ENCODE measurements around the gene ZNF746.

The ZNF746 gene

DNA sequence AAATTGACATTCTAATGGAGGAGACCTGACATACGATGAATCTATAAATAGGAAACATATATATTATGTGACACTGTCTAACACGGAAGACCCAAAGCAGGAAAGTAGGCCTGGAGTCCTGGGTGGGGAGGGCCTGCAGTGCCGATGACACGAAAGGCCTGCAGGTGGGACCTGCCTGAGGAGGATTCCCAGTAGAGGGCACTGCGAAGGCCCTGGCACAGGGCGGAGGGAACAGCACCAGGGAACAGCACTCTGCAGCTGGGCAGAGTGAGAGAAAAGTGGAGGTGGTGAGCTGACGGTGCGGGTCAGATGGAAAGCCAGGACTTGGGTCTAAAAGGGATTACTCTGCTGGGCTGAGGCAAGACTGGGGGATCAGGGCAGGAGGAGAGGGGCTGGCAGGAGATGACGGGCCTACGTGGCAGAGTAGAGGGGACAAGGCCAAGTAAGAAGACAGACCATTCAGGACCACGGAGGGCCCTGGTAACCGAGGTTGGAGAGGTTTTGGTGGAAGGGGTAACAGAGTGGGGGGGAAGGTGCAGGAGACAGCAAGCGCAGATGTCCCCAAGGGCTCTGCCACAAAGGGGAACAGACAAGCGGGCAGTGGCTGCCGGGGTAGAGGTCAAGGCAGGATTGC lies 8.1 kb downstream of the ZNF746 start:
- DNase-seq = no peak

DNA sequence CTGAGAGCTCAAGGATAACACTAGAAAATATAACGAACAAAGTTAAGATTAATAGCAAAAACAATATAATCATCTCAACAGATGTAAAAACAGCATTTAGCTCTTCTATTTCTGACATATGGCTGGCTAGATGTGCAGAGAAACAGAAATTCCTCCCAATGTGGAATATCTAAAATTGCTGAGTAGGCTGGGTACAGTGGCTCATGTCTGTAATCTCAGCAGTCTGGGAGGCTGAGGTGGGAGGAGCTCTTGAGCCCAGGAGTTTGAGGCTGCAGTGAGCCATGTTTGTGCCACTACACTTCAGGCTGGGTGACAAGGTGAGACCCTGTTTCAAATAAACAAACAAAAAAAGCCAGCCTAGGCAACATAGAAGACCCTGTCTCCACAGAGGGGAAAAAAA lies 18.0 kb downstream of the ZNF746 start:
- DNase-seq = no peak

GRCh38 chr7:149478754-149479153 lies 18.9 kb downstream of the ZNF746 start:
- no peak for DNase-seq

DNA sequence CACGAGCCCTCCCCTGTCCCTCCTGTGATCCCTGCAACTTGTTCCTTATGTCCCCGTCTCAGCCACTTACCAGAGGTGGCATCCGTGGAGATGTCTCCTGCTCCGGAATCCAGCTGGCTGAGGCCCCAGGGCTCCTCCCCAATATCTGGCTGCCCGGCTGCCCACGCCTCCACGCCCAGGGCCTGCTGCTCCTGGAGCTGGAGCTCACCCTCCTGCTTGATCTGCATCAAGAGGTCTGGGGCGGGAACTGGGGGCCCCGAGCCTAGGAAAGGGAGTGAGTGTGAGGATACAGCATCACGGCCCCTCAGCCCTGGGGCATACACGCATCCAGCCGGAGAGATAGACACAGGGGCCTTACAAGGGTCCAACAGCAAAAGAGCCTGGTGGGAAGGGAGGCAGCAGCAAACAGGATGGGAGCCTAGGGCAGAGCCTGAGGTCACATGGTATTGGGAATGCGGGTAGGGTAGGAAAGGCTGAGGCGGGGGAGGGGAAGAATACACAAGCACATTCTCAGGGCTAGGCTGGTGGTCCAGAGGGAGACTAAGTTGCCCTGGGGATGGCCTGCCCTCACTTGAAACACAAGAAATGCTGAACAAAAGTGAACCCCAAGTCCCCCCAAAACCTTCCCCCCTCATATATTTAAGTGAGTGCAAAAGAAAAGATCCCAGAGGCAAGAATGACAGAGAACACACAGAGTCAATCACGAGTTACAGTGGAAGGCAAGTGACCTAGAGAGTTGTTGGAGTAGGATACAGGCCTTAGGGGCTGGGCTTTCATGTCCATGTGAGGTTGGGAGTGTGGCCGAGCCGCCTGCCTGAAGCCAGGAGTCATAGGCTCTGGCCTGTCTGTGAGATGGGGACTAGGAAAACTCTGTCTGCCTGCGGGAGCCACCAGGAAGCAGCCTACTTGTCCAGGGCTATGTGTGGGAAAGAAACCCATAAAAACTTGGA lies 19.8 kb downstream of the ZNF746 start:
- no peak for DNase-seq

DNA sequence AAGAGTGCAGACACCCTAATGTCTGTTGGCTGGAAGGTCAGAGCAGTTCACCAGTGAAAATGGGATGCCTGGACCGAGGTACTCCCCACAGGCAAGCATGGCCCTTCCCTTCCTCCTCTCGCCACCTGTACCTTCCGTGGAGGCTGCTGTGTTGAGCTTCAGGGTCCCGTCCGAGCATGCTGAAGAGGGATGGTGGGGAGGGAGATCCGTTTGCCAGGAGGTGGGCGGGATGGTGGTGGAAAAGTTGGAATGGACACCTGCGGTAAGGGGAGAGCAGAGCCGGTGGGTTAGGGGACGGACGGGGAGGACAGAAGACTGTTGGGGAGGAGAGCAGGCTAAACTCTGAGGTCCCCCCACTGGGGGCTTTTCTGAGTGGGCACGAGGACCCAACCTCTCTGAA lies 20.8 kb downstream of the ZNF746 start:
- no peak for DNase-seq

- no peak for DNase-seq
Measured at GRCh38 chr7:149475121-149476045, 22.2 kb downstream of the ZNF746 start.

- DNase-seq = no peak
Measured at GRCh38 chr7:149474309-149475120, 23.1 kb downstream of the ZNF746 start.

- no peak for DNase-seq
Measured at GRCh38 chr7:149473251-149473650, 24.4 kb downstream of the ZNF746 start.

DNA sequence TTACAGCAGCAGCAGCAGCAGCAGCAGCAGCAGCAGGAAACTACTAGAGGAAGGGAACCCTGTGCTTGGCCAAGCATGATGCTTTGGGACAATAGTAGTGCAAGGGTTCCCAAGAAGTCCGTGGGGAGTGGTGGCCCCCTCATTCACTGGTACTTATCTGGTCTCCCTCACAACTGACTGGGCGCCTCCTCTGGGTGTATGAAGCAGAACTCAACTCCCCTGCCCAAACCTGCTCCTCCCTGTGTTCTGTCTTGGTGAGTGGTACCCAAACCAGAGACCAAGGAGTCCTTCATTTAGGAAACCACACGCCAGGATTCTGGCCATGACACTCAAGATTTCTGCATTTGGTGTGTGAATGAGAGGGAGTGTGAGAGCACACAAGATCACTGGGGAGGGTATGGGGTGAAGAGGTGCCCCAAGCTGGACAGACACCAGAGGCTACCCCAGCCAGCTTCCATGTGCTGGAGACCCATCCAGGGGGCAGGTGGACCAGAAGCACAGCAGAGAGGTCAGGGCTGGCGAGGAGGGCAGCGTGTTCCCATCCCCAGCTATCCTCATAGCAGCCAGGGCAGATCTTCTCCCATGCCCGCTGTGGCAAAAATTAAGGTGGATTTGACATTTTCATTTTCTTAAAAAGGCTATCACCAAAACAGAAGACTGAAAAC lies 26.2 kb downstream of the ZNF746 start:
- no peak for DNase-seq

GRCh38 chr7:149469806-149470205 lies 27.8 kb downstream of the ZNF746 start:
- no peak for DNase-seq

DNA sequence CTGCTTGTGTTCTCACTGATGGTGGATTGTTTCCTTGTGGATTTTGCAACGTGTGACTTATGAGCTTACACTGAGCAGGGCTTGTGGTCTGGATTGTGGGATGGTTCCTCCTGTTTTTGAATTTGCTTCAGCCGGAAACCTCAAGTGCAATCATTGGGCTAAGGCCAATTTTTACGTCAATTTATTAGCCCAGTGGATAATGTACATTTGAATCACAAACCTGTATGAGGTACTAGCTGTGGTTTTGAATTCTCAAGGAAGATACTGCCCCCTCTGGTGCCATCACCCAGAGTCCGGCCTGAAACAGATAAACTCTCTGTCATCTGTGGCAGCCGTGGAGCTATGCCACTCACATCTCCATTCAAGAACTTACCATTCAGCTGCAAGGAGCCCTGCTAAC lies 29.4 kb downstream of the ZNF746 start:
- DNase-seq = no peak

- no peak for DNase-seq
Measured at GRCh38 chr7:149467321-149467859, 30.2 kb downstream of the ZNF746 start.

- no peak for DNase-seq
Measured at GRCh38 chr7:149466364-149466763, 31.2 kb downstream of the ZNF746 start.

DNA sequence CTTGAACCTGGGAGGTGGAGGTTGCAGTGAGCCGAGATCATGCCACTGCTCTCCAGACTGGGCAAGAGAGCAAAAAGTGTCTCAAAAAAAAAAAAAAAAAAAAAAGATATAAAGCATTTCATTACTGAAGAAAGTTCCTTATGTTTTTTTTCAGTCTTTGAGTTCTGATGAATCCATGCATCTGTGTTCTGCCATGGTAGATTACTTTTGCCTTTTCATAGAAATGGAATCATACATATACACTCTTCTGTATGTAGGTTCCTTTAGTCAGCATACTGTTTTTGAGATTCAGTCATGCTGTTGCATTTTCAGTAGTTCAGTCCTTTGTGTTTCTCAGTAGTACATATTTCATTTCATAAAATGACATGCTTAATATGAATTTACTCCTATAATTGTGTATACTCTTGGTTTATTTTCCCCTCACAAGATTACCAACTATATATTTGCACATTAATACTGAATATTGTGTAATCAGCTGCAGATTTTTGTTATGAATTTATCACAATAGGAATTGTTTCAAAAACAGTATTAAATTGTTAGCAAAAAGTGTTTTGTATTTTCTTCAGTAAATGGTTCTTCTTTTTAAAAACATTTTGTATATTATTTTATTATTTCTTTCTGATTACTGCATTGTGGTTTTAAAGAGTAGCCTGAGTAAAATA lies 34.0 kb downstream of the ZNF746 start:
- no peak for DNase-seq

DNA sequence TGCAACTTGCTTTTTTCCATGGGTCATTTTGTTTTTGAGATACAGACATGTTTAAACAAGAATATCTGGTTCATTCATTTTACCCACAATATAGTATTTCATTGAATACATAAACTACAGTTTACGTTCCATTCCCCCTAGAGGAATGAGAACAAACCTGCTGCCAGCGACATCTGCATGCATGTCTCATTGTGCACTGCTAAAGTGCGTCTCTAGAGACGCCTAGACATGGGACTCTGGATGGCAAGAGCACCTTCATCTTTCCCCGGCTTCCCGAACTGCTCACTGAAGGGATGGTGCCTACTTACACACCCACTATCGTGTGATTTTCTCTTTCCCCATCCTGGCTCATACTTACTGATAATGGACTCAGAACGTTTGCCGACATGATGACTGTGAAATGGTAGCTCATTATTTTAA lies 35.5 kb downstream of the ZNF746 start:
- DNase-seq = no peak

DNA sequence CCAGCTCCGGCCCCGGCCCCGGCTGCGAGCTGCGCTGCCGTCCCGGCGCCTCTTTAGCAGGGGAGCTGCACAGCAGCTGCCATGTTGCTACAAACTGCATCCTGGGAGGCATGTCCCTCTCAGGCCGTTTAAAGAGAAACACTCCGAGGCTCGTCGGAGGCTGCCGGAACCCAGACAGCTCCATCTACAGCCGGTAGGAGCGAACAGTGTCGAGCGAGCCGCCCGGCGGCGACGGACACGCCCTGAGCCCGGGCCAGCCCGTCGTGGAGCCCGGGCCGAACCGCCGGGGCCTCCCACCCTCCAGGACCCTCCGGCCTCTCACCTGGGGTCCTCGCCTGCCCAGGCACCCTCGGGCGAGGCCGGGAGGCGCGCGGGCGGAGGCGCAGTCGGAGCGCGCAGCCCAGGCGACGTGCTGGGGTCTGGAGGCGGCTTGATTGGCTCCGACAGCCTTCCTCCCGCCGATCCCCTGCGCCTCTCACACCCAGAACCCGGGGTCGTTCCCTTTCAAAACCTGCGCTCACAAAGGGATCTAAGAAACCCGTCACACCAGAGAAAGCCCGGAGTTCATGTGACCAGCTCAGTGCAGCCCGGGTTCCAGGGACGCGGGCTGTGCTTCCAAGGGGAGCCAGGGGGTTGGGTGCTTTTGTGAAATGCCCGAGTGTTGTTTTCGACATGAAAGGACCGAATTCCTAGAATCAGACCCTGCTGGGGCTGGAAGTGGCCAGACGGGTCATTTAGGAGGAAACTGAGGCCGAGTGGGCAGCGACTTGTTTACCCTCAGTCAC lies 36.9 kb downstream of the ZNF746 start, which contains the start of gene ZNF777:
Gene ZNF777 (minus strand): TSS at position 570 of the 785 bp plus-strand sequence. CDS start 5,040 bp downstream, outside the sequence.
- peak; percentile 13 for DNase-seq

DNA sequence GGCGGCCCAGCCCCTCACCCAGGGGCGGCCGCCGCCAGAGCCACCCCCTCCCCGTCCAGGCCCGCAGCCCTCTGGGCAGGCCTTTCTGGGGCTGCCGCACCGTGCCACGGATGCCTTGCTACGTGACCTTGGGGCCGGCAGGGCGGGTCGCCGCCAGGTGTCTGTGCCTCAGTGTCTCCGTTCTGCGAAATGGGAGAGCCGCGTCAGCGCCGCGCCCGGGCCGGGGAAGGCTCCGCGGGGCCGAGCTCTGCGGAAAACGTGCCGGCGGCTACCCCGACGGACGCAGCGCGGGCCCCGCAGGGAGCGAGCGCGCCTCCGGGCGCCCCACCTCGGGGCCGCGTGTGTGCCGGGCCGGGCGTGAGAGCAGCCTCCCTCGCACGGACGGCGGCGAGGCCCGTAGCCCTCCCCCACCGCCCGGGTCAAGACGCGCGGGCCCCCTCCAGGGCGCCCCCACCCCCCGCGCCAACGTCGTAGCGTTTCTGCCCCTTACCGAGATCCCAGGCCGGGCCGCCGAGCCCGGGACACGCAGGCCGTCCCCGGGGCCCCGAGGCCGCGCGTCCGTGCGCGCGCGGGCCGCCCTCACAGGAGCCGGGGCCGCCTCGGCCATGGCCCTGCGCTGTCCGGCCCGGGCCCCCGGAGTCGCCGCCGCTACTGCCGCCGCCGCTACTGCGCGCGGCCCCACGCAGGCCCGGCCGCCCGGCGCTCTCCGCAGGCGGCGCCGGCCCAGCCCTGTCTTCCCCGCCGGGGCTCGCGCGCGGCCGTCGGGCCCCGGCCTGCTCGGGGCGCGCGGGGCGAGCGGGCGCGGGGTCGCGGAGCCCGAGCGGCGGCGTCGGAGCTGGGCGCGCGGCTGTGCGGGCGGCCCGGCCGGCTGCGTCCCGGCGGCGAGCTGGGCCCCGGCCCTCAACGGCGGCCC lies 37.8 kb downstream of the ZNF746 start:
- DNase-seq = no peak

DNA sequence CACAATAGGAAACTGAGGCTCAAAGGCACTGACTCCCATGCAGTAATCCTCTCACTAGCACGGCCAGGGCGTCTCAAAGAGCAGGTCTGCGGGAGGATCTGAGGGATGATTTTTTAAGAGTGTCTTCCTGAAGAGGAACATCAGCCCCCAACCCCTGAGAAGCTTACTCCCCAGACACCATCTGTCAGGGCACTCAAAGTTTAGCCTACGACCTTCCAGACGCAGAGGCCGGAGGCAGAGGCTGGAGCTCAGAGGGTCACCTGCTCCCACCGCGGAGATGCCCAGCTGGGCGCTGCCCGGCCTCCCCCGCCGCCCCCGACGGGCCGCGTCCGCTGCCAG lies 38.4 kb downstream of the ZNF746 start:
- DNase-seq = no peak

DNA sequence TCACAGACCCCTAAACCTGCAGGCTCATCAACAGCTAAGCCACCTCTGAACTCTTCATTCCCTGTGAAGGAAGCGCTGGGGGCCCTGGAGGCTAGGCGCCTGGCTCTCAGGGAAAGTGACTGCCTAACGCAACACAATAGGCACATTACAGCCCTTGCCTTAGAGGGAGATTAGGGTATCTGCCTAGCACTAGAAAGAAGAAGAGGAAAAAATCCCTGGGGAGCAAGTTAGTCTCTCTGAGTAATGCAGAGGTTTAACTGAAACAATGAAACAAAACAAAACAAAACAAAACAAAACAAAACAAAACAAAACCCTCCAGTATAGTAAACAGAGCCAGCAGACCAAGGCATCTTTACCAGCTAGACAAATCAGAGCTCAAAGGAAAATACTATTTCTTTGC lies 39.4 kb downstream of the ZNF746 start:
- DNase-seq = no peak
